GM10248 (cell line): ENCODE measurements around the gene KIF27.

Experiments
- CTCF ChIA-PET: fragments of 300-600 bp; sonication (Branson Sonifier 250); formaldehyde crosslinking; extraction: SDS; loops from one replicate; lab custom pipeline; 2021; ENCODE audit warnings: antibody characterized with exemption; lab: Yijun Ruan, JAX
- POLR2A ChIA-PET: fragments of 350-650 bp; sonication (Branson Sonifier 250); formaldehyde crosslinking; extraction: SDS; loops from one replicate; lab custom pipeline; 2020; ENCODE audit warnings: antibody characterized with exemption; lab: Yijun Ruan, JAX
- DNase-seq: peaks from one replicate; pipeline ENCODE4 v3.0.0; 2012; ENCODE audit errors: extremely low spot score
- TF ChIP-seq, protein P1 (sequence below): IDR thresholded peaks from 2 replicates; pipeline ENCODE4 v1.5.1; 2012; ENCODE audit warnings: mild to moderate bottlenecking, low read depth; ENCODE audit errors: extremely low read depth, missing control alignments, control extremely low read depth

The KIF27 gene

DNA sequence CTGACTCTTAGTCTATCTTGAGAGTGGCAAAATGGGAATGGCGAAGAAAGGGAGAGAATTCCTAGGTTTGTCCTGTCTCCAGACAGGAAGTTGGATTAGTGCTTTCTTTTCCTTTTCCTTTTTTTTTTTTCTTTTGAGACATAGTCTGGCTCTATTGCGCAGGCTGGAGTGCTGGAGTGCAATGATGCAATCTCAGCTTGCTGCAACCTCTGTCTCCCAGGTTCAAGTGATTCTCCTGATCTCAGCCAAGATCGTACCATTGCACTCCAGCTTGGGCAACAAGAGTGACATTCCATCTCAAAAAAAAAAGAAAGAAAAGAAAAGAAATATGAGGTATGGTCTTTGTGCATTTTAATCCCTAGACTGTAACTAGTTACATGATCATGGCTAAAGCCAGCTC is 12.6 kb upstream of the KIF27 start:
- ChIA-PET POLR2A (no interaction called here), CTCF (interaction anchor here (1.4 to 1.8 kb wide), 2 partner anchors 10 to 327 kb away, joined by 4 to 10 read pairs; no protein-coding TSS in a partner anchor)

DNA sequence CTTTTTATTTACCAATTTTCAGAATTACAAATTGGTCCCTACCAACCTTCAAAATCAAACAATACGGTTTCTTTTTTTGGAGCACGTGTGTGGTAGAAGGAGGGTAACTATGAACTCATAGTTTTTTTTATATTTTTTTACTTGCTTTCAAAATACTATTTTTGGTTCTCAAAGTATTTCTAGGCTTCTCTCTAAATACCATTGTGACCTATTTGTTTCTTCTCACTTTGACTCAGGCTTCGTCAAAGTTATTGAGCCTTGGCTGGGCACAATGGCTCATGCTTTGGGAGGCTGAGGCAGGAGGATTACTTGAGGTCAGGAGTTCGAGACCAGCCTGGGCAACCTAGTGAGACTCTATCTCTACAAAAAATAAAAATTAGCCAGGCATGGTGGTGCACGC is 11.6 kb upstream of the KIF27 start:
- no peak for DNase-seq
- TF ChIP-seq, protein P1, sequence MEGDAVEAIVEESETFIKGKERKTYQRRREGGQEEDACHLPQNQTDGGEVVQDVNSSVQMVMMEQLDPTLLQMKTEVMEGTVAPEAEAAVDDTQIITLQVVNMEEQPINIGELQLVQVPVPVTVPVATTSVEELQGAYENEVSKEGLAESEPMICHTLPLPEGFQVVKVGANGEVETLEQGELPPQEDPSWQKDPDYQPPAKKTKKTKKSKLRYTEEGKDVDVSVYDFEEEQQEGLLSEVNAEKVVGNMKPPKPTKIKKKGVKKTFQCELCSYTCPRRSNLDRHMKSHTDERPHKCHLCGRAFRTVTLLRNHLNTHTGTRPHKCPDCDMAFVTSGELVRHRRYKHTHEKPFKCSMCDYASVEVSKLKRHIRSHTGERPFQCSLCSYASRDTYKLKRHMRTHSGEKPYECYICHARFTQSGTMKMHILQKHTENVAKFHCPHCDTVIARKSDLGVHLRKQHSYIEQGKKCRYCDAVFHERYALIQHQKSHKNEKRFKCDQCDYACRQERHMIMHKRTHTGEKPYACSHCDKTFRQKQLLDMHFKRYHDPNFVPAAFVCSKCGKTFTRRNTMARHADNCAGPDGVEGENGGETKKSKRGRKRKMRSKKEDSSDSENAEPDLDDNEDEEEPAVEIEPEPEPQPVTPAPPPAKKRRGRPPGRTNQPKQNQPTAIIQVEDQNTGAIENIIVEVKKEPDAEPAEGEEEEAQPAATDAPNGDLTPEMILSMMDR: no peak
- CTCF ChIA-PET: interaction anchor here (1.0 to 1.8 kb wide), 5 partner anchors 8 to 383 kb away, joined by 4 to 10 read pairs (median 5); no protein-coding TSS in a partner anchor
- POLR2A ChIA-PET: no interaction called here

More for the DNA sequence above, 12.6 kb upstream of the KIF27 start:
- no peak for DNase-seq
- TF ChIP-seq, protein P1: no peak

DNA sequence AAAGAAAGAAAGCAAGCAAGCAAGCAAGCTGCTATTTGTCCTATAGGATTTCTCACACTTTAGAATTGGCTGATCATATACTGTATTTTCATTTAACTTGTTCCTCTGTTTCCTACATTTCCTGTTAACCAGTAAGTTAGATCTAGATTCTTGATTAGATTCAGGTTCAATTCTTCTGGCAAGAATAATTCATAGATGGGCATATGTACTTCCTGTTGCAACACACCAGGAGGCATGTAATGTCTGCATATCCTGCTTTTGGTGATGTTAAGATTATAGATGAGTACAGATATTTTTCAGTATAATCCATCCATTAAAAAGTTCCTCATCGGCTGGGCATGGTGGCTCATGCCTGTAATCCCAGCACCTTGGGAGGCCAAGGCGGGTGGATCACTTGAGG is 10.8 kb upstream of the KIF27 start:
- TF ChIP-seq, protein P1: no peak
- DNase-seq: no peak
- POLR2A ChIA-PET: no interaction called here
- CTCF ChIA-PET: interaction anchor here (1.2 to 1.3 kb wide), 2 partner anchors 8 to 334 kb away, joined by 4 to 5 read pairs; no protein-coding TSS in a partner anchor

DNA sequence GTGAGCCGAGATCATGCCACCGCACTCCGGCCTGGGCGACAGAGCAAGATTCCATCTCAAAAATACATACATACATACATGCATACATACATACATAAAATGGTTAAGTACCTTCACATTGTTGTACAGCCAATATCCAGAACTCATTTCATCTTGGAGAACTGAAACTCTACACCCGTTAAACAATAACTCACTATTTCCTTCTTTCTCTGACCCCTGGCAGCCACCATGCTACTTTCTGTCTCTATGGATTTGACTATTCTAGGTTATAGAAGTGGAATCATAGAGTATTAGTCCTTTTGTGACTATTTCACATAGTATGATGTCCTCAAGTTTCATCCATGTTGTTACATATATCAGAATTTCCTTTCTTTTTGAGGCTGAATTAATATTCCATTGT is 9.6 kb upstream of the KIF27 start:
- ChIA-PET POLR2A (no interaction called here), CTCF (interaction anchor here (1.0 to 1.3 kb wide), 2 partner anchors 9 to 330 kb away, joined by 4 to 5 read pairs; partner anchors contain the start of gene KIF27)
- no peak for DNase-seq
- TF ChIP-seq, protein P1: no peak

DNA sequence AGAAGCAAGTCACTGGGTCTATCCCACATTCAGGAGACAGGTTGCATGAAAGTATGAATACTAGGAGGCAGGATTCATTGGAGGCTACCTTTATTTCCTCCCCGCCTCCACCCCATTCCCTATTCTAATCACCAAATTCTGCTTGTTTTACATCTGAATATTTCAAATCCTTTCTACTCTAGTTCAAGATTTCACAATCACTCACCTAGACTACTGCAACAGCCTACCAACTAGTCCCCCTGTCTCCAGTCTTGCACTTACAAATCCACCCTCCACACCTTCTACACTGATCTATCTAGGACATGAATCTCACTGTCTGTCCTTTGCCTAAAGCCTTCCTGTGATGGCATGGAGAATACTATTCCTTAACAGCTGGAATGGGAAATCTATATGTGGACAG is 6.4 kb upstream of the KIF27 start:
- TF ChIP-seq, protein P1: no peak
- CTCF ChIA-PET: interaction anchor here (1.1 to 1.3 kb wide), 2 partner anchors 10 to 245 kb away, joined by 3 to 10 read pairs; no protein-coding TSS in a partner anchor
- DNase-seq: no peak
- POLR2A ChIA-PET: no interaction called here

DNA sequence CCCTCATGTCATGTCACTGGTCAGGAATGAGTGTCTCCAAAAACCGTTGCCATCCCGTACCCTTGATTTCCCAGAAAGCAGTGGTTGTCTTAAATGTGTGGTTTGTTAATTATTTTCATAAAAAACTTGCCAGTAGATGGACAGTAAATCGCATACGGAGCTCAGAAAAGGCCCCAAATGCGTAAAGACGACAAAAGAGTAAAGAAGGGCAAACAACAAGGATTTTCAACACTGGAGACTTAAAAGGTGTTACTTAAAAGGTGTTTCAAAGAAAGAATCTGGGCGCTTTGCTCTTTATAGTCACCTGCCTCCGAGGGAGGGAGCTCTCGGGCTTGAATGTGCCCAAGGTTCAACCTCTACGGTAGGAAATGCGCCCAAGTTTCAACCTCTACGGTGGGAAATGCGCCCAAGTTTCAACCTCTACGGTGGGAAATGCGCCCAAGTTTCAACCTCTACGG is 734 bp downstream of the KIF27 start:
- POLR2A ChIA-PET: no interaction called here
- peak; percentile 53 for DNase-seq
- CTCF ChIA-PET: interaction anchor here (0.7 to 5.1 kb wide), 13 partner anchors 8 to 586 kb away, joined by 3 to 30 read pairs (median 5); partner anchors contain the start of gene UBQLN1
- TF ChIP-seq, protein P1: peak; percentile 48
